OCI-LY1 (cell line): ENCODE data around the gene LAPTM5.
"Not testable (repeated sequence)": the region's sequence is repeated elsewhere in the genome, so short reads cannot be mapped to it uniquely, and the experiment has no call there.

Experiments
- H2AFZ ChIP-seq: fragments of 200-600 bp; sonication (generic), shearing (Covaris generic); 2 replicates; pipeline ENCODE4 v1.6.0; 2014; ENCODE audit warnings: antibody characterized with exemption, mild to moderate bottlenecking, low read length
- H3F3A ChIP-seq: fragments of 200-600 bp; sonication (generic), shearing (Covaris generic); 2 replicates; pipeline ENCODE4 v1.6.0; 2014; ENCODE audit warnings: mild to moderate bottlenecking, antibody characterized with exemption, low read length, moderate library complexity; ENCODE audit not compliant: insufficient read depth
- H3K27ac ChIP-seq: fragments of 200-600 bp; sonication (generic); 2 replicates; pipeline ENCODE4 v1.5.1; 2014; ENCODE audit warnings: low read length, mixed run types, mild to moderate bottlenecking, low read depth; ENCODE audit not compliant: poor library complexity, severe bottlenecking
- H3K27me3 ChIP-seq: fragments of 200-600 bp; sonication (generic); 2 replicates; pipeline ENCODE4 v1.6.0; 2014; ENCODE audit warnings: antibody characterized with exemption, mild to moderate bottlenecking, low read length, moderate library complexity; ENCODE audit not compliant: insufficient read depth
- H3K36me3 ChIP-seq: fragments of 200-600 bp; sonication (generic); 2 replicates; pipeline ENCODE4 v1.6.1; 2014; ENCODE audit warnings: mild to moderate bottlenecking, antibody characterized with exemption, low read length, moderate library complexity, mixed read lengths; ENCODE audit not compliant: insufficient read depth
- H3K4me1 ChIP-seq: fragments of 200-600 bp; sonication (generic); 2 replicates; pipeline ENCODE4 v1.5.1; 2014; ENCODE audit warnings: mild to moderate bottlenecking, low read length, moderate library complexity; ENCODE audit not compliant: insufficient read depth, severe bottlenecking
- H3K4me2 ChIP-seq: fragments of 200-600 bp; sonication (generic), shearing (Covaris generic); 2 replicates; pipeline ENCODE4 v1.6.1; 2014; ENCODE audit warnings: low read length
- H3K4me3 ChIP-seq: fragments of 200-600 bp; sonication (generic); 2 replicates; pipeline ENCODE4 v1.5.1; 2014; ENCODE audit warnings: low read length, low read depth, mild to moderate bottlenecking, mixed read lengths; ENCODE audit not compliant: poor library complexity, severe bottlenecking
- H3K79me2 ChIP-seq: fragments of 200-600 bp; shearing (Covaris generic); 2 replicates; pipeline ENCODE4 v1.6.1; 2016; ENCODE audit warnings: mixed run types, low read length, mixed read lengths; ENCODE audit not compliant: insufficient read depth
- H3K9ac ChIP-seq: fragments of 200-600 bp; sonication (generic), shearing (Covaris generic); 2 replicates; pipeline ENCODE4 v1.6.1; 2014; ENCODE audit warnings: mild to moderate bottlenecking, low read length, mixed read lengths
- H3K9me2 ChIP-seq: fragments of 200-600 bp; sonication (generic), shearing (Covaris generic); 2 replicates; pipeline ENCODE4 v1.6.1; 2014; ENCODE audit warnings: low read depth, mild to moderate bottlenecking, low read length, mixed read lengths
- H3K9me3 ChIP-seq: fragments of 200-600 bp; shearing (Covaris generic); 2 replicates; pipeline ENCODE4 v1.6.1; 2014; ENCODE audit warnings: low read length, mixed read lengths
- H4K20me1 ChIP-seq: fragments of 200-600 bp; sonication (generic), shearing (Covaris generic); 2 replicates; pipeline ENCODE4 v1.6.0; 2016; ENCODE audit warnings: mild to moderate bottlenecking, low read length; ENCODE audit not compliant: insufficient read depth
- CTCF ChIP-seq: fragments of 200-600 bp; sonication (generic), shearing (Covaris generic); IDR thresholded peaks from 2 replicates; pipeline ENCODE4 v1.5.1; 2017; ENCODE audit warnings: mild to moderate bottlenecking, antibody characterized with exemption, low read length, moderate library complexity, mixed read lengths
- EZH2 ChIP-seq: fragments of 200-600 bp; sonication (generic), shearing (Covaris generic); IDR thresholded peaks from 2 replicates; pipeline ENCODE4 v1.8.0; 2017; ENCODE audit warnings: borderline replicate concordance, mixed run types, mild to moderate bottlenecking, antibody characterized with exemption, low read length, moderate library complexity, mixed read lengths

The LAPTM5 gene

GRCh38 chr1:30791868-30792267 lies 34.3 kb upstream of the LAPTM5 start:
- Histone ChIP-seq H3K4me3 (no peak overlapping the region), H3K27me3 (peaks cover 16% of the 10 kb centered on the region; the same call in 1 of the 2 replicates), H3K27ac (no peak overlapping the region), H3K9ac (no peak overlapping the region), H3K9me2 (no peaks in the 10 kb centered on the region), H3K36me3 (no peaks in the 10 kb centered on the region), H3K4me2 (no peak overlapping the region), H3K79me2 (no peaks in the 10 kb centered on the region), H3K9me3 (no peaks in the 10 kb centered on the region), H4K20me1 (no peaks in the 10 kb centered on the region), H3K4me1 (no peaks in the 10 kb centered on the region), H3F3A (no peaks in the 10 kb centered on the region), H2AFZ (no peak overlapping the region)
- TF ChIP-seq EZH2 = no peak
- TF ChIP-seq CTCF = no peak

GRCh38 chr1:30790850-30791778 lies 33.5 kb upstream of the LAPTM5 start:
- no peaks in the 10 kb centered on the region for H3K4me1 ChIP-seq
- H2AFZ ChIP-seq = no peak overlapping the region
- no peak overlapping the region for H3K27ac ChIP-seq
- no peaks in the 10 kb centered on the region for H3K36me3 ChIP-seq
- H4K20me1 ChIP-seq = no peaks in the 10 kb centered on the region
- H3K9me3 ChIP-seq = no peaks in the 10 kb centered on the region
- no peak overlapping the region for H3K4me3 ChIP-seq
- no peak overlapping the region for H3K4me2 ChIP-seq
- no peak overlapping the region for H3K9ac ChIP-seq
- H3K9me2 ChIP-seq = no peaks in the 10 kb centered on the region
- H3F3A ChIP-seq = no peaks in the 10 kb centered on the region
- peaks cover 16% of the 10 kb centered on the region; the same call in 1 of the 2 replicates for H3K27me3 ChIP-seq
- no peak for TF ChIP-seq EZH2
- no peak for TF ChIP-seq CTCF
- no peaks in the 10 kb centered on the region for H3K79me2 ChIP-seq

- not testable (repeated sequence) for H2AFZ ChIP-seq, H3K4me1 ChIP-seq, H3K79me2 ChIP-seq, H3K36me3 ChIP-seq, H3K9me3 ChIP-seq, H3K9ac ChIP-seq, H3K9me2 ChIP-seq, H4K20me1 ChIP-seq, H3K4me3 ChIP-seq, H3K27ac ChIP-seq, H3F3A ChIP-seq, H3K4me2 ChIP-seq
- H3K27me3 ChIP-seq = peaks cover 16% of the 10 kb centered on the region; the same call in 1 of the 2 replicates
These were observed 32.6 kb upstream of the LAPTM5 start for GRCh38 chr1:30790256-30790525.
